ENCODE data around the gene LMCD1. TPM values are rescaled to one million over a fixed set of nuclear protein-coding genes. Genes with fewer than 3 reads are reported as not detected.

Gene LMCD1
- total RNA-seq, 1 experiment from 2014 or later = 3.9 TPM

DNA sequence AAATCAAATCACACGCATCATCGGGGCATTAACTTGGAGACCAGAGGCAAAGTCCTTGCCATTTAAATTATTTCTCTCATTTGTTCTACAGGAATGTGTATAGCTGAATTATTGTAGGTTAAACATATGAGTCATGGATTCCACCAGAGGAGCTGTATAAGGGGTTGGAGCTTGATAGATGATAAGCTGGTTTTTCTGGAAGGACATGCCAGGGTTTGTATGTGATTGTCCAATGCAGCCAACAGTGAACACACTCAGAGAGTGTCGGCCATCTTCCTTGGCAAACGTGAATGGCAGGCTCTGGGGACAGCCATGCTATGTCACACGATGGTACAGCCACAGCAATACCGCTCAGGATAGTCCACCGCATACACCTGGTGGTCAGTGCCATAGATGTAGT, 117.9 kb downstream of the LMCD1 start:
- DNase-seq (ENCODE audit: low spot score) = peak; percentile 54

DNA sequence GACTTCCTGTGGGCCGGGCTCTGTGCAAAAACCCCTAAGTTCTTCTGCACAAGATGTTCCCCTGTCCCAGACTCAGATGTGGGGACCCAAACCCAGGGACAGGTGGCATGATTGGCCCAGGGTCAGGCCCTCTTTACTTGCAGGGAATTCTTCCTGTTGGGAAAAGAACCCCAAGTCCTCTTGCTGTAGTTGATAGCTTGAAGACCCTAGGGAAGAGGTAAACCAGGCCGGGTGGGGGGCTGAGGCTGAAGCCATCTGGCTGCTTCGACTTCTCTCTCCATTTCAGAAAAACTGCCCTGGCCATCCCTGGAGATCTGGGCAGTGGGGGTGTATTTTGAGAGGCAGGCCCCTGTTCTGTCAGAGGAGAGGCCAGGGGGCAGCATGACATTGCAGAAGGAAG, 119.5 kb downstream of the LMCD1 start:
- DNase-seq (ENCODE audit: low spot score) = no peak

DNA sequence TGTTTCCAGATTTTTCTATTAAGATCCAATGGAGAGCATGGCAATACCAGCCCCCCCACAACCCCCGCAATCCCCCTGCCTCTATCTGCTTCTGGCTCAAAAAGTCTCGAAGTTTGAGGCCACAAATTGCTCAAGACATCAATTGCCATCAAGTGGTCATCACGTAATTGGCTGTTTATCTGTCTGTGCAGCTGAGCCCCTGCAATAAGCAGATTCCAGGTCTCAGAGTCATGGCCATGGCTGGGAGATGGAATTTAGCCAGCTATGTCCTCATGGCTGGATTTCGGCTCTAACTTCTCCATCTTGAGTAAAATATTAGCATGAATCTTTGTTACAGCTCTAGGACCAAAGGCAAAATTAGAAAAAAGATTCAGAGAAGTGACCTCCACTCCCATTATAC, 120.2 kb downstream of the LMCD1 start:
- peak; percentile 48 for DNase-seq (ENCODE audit: low spot score)

GRCh38 chr3:8622873-8623691, 121.5 kb downstream of the LMCD1 start:
- DNase-seq (ENCODE audit: low spot score) = peak; percentile 64

DNA sequence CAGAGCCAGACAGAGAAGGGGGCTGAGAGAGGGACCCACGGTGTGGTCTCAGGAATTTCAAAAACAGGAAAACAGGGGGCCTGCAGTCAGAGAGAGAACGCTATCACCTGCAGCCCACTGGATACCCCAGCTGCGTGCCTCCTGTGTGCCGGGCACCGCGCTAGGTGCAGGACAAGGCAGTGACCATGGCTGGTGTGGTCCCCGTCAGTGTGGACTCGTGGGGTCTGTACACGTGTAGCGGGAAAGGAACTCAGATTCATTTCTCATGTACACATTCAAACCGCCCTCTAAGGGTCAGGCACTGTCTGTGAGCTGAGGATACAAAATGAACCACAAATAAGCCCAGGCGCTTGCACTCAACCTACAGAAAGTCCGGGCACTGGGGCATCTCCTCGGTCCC, 122.1 kb downstream of the LMCD1 start:
- no peak for DNase-seq (ENCODE audit: low spot score)

Other genes with a start within 250 kb of the LMCD1 start
- gene SSUH2, start 143.0 kb downstream of the LMCD1 start, total RNA-seq (2014; rRNA removed; shearing (Covaris generic)) = 0.10 and 0.19 TPM in 2 replicates
- 0.24 TPM in 1 of 2 replicates, not detected in the other for gene CAV3, start 232.0 kb downstream of the LMCD1 start, total RNA-seq (2014; rRNA removed; shearing (Covaris generic))

Measured in A172 (cell line).